ENCODE data around the gene SPECC1L. TPM values are rescaled to one million over a fixed set of nuclear protein-coding genes. Genes with fewer than 3 reads are reported as not detected.

Gene SPECC1L
- 34.8 TPM for total RNA-seq

DNA sequence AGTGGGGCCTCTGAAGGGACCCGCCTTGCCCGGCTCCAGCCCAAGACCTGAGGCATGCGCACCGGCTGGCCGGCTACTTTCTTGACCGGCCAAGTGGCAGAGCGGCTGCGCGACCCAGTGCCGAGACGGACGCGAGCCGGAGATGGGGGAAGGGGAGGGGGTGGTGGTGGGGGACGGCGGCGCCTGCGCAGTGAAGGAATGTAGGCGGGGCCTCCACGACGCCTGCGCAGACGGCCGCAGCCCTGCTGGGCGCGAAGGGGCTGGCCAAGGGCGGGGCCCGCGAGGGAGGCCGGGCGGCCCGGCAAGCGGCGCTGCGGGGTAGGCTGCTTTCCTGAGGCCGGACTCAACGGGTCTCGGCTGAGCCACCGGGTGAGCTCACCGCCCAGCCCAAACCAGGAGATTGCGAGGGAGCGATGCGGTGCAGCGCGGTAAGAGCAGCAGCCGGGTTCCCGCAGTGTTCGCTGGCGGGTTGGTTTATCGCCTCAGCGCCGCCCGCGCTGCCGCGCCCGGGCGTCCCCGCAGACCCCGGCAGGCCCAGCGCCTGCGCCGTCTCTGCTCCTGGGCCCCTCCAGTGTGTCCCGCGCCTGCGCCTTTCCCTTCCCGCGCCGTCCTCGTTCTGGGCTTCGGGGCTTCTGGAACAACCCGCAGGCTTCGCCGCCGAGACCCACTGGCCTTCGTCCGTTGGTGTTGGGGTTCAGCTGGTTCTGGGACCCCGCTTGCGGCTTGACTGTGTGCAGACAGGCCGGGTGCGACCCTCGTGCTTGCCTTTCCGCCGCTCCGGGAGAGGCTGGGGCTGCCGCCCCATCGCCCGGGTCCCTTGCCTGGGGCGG is at the start of gene SPECC1L:
Gene SPECC1L (plus strand): TSS at position 276 of the 830 bp plus-strand sequence. CDS start 31,401 bp downstream, outside the sequence.

DNA sequence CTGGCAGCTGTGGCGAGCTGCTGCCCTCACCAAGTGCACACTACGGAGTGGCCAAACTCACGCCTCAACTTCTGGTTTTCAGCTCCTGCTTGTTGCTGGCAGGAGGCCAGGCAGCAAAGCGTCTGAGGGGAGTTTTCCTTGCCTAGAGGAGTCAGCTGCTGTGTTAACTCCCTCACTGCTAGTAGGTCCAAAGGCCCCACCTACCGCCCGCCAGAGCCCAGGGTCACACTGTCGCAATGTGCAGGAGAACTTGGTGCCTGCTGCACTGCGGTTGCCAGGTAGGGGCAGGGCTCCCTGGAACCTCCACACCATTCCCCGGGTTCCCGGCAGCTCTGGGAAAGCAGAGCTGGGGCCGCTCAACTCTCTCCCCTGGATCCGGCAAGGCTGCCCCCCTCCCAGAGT is 25.6 kb upstream of the SPECC1L start, which contains the start of gene GGT5:
Gene GGT5 (minus strand): TSS at position 53 of the 402 bp plus-strand sequence. CDS start 357 bp downstream, outside the sequence.

DNA sequence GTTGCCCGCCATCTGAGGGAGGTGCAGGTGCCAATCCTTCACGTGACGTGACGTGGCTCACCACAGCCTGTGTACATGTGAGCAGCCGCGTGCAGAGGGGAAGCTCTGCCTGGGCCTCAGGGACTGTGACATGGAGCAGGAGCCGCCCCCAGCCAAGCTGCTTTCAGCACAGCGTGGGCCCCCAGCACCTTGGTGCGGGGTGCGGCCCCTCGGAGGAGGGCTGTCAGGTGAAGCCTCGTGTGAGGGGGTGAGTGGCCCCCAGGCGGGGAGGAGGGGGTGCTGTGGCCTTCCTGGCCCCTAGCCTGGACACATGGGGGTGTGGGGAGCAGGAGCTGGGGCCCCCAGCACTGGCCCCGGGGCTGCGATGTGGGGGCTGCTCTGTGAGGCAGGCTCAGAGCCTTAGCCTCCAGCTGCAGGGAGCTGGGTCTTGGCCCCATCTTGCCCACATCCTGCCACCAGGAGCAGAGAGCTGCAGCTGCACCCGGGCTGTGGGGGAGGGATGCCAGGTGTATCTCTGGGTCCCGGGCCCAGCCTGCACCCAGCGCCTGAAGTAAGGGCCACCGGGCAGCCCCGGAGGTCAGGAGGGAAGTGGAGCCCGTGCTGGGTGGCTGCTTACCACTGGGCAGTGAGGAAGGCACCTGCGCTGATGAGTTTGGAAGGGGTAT is 157.0 kb downstream of the SPECC1L start, which contains the start of gene ADORA2A:
Gene ADORA2A (plus strand): TSS at position 100 of the 665 bp plus-strand sequence. CDS start 5,806 bp downstream, outside the sequence.

Other genes with a start within 250 kb of the SPECC1L start
- gene SUSD2, start 89.3 kb upstream of the SPECC1L start, total RNA-seq = 5.3 TPM
- gene GGT5, start 25.7 kb upstream of the SPECC1L start, total RNA-seq = 12.1 TPM
- 13.5 TPM for gene ADORA2A, start 156.8 kb downstream of the SPECC1L start, total RNA-seq
- 2.3 TPM for gene UPB1, start 224.5 kb downstream of the SPECC1L start, total RNA-seq